OCI-LY1 (cell line): ENCODE results near the gene GALT.

Source experiments
- H2AFZ ChIP-seq: fragments of 200-600 bp; sonication (generic), shearing (Covaris generic); 2 replicates; pipeline ENCODE4 v1.6.0; 2014; ENCODE audit warnings: antibody characterized with exemption, mild to moderate bottlenecking, low read length
- H3F3A ChIP-seq: fragments of 200-600 bp; sonication (generic), shearing (Covaris generic); 2 replicates; pipeline ENCODE4 v1.6.0; 2014; ENCODE audit warnings: mild to moderate bottlenecking, antibody characterized with exemption, low read length, moderate library complexity; ENCODE audit not compliant: insufficient read depth
- H3K27ac ChIP-seq: fragments of 200-600 bp; sonication (generic); 2 replicates; pipeline ENCODE4 v1.5.1; 2014; ENCODE audit warnings: low read length, mixed run types, mild to moderate bottlenecking, low read depth; ENCODE audit not compliant: poor library complexity, severe bottlenecking
- H3K27me3 ChIP-seq: fragments of 200-600 bp; sonication (generic); 2 replicates; pipeline ENCODE4 v1.6.0; 2014; ENCODE audit warnings: antibody characterized with exemption, mild to moderate bottlenecking, low read length, moderate library complexity; ENCODE audit not compliant: insufficient read depth
- H3K36me3 ChIP-seq: fragments of 200-600 bp; sonication (generic); 2 replicates; pipeline ENCODE4 v1.6.1; 2014; ENCODE audit warnings: mild to moderate bottlenecking, antibody characterized with exemption, low read length, moderate library complexity, mixed read lengths; ENCODE audit not compliant: insufficient read depth
- H3K4me1 ChIP-seq: fragments of 200-600 bp; sonication (generic); 2 replicates; pipeline ENCODE4 v1.5.1; 2014; ENCODE audit warnings: mild to moderate bottlenecking, low read length, moderate library complexity; ENCODE audit not compliant: insufficient read depth, severe bottlenecking
- H3K4me2 ChIP-seq: fragments of 200-600 bp; sonication (generic), shearing (Covaris generic); 2 replicates; pipeline ENCODE4 v1.6.1; 2014; ENCODE audit warnings: low read length
- H3K4me3 ChIP-seq: fragments of 200-600 bp; sonication (generic); 2 replicates; pipeline ENCODE4 v1.5.1; 2014; ENCODE audit warnings: low read length, low read depth, mild to moderate bottlenecking, mixed read lengths; ENCODE audit not compliant: poor library complexity, severe bottlenecking
- H3K79me2 ChIP-seq: fragments of 200-600 bp; shearing (Covaris generic); 2 replicates; pipeline ENCODE4 v1.6.1; 2016; ENCODE audit warnings: mixed run types, low read length, mixed read lengths; ENCODE audit not compliant: insufficient read depth
- H3K9ac ChIP-seq: fragments of 200-600 bp; sonication (generic), shearing (Covaris generic); 2 replicates; pipeline ENCODE4 v1.6.1; 2014; ENCODE audit warnings: mild to moderate bottlenecking, low read length, mixed read lengths
- H3K9me2 ChIP-seq: fragments of 200-600 bp; sonication (generic), shearing (Covaris generic); 2 replicates; pipeline ENCODE4 v1.6.1; 2014; ENCODE audit warnings: low read depth, mild to moderate bottlenecking, low read length, mixed read lengths
- H3K9me3 ChIP-seq: fragments of 200-600 bp; shearing (Covaris generic); 2 replicates; pipeline ENCODE4 v1.6.1; 2014; ENCODE audit warnings: low read length, mixed read lengths
- H4K20me1 ChIP-seq: fragments of 200-600 bp; sonication (generic), shearing (Covaris generic); 2 replicates; pipeline ENCODE4 v1.6.0; 2016; ENCODE audit warnings: mild to moderate bottlenecking, low read length; ENCODE audit not compliant: insufficient read depth
- CTCF ChIP-seq: fragments of 200-600 bp; sonication (generic), shearing (Covaris generic); IDR thresholded peaks from 2 replicates; pipeline ENCODE4 v1.5.1; 2017; ENCODE audit warnings: mild to moderate bottlenecking, antibody characterized with exemption, low read length, moderate library complexity, mixed read lengths
- EZH2 ChIP-seq: fragments of 200-600 bp; sonication (generic), shearing (Covaris generic); IDR thresholded peaks from 2 replicates; pipeline ENCODE4 v1.8.0; 2017; ENCODE audit warnings: borderline replicate concordance, mixed run types, mild to moderate bottlenecking, antibody characterized with exemption, low read length, moderate library complexity, mixed read lengths

The GALT gene

DNA sequence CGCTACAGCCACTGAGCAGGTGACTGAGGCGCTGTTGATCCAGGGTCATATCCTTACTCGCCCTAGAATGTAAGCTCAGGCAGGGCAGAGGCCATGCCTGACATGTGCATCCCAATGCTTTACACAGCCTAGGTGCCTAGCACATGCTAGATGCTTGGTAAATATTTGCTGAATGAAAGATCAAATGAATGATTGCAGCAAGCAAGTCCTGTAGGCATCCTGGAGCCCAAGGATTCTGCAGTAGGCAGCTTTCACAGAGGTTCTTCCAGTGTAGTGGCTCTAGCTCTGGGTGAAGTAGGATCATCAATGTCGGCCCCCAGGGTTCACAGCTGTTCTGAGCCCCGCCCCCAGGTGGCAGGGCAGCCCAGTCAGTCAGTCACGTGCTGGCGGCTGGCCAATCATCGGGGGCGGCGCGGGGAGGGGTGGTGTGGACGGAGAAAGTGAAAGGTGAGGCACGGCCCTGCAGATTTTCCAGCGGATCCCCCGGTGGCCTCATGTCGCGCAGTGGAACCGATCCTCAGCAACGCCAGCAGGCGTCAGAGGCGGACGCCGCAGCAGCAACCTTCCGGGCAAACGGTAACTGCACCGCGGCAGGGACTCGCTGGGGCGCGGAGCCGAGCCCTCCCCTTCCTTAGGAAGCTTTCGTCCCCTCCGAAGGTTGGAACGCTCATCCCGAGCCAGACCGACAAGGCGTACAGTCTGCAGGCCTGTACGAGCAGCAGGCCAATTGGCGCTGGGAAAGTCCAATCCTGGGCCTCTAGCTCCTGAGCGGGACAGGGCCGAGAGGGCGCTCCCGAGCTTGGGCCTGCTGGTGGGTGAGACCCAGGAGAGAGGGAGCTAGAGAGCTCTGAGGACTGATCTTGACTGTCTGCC lies at the start of gene GALT:
Gene GALT, plus strand, starts transcription at position 465 of the 873 bp plus-strand sequence. Its CDS starts 30 bp downstream, at position 495.
- Histone ChIP-seq H3K27ac (peak within 1 kb of the TSS; percentile 32), H3F3A (no peaks in the 10 kb centered on the region), H3K4me1 (peaks cover 19% of the 10 kb centered on the region), H3K27me3 (no peaks in the 10 kb centered on the region), H3K36me3 (peaks cover 33% of the 10 kb centered on the region), H3K9me2 (no peaks in the 10 kb centered on the region), H3K79me2 (no peaks in the 10 kb centered on the region), H3K4me2 (peak within 1 kb of the TSS; percentile 87), H2AFZ (no peak within 1 kb of the TSS), H3K9ac (peak within 1 kb of the TSS; percentile 87), H3K9me3 (no peaks in the 10 kb centered on the region), H3K4me3 (peak within 1 kb of the TSS; percentile 77), H4K20me1 (no peaks in the 10 kb centered on the region)
- TF ChIP-seq EZH2, result no peak
- peak; percentile 85 for TF ChIP-seq CTCF

DNA sequence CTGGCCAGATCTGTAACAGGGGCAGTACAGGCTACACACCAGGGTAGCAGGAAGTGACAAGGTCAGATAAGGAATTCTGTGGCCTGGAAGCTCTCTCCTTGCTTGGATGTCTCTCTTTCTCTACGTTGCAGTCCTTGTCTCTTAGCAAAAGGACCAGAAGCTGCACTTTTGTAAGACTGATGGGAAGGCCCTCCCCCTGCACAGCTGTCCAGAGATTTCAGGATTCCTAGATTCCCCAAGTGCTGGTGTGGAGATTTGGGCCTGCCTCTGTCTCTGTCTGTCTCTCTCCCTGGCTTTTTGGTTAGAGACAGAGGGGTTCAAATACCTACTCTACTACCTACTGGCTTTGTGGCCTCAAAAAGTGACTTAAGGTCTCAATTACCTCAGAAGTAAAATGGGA lies 46.9 kb upstream of the GALT start:
- Histone ChIP-seq H3K4me3 (no peak overlapping the region), H3K36me3 (no peaks in the 10 kb centered on the region), H2AFZ (no peak overlapping the region), H4K20me1 (no peaks in the 10 kb centered on the region), H3K79me2 (no peaks in the 10 kb centered on the region), H3K9ac (no peak overlapping the region), H3F3A (no peaks in the 10 kb centered on the region), H3K27me3 (no peaks in the 10 kb centered on the region), H3K9me2 (no peaks in the 10 kb centered on the region), H3K4me1 (no peaks in the 10 kb centered on the region), H3K27ac (no peak overlapping the region), H3K9me3 (no peaks in the 10 kb centered on the region), H3K4me2 (no peak overlapping the region)
- TF ChIP-seq EZH2, result no peak
- TF ChIP-seq CTCF, result no peak

DNA sequence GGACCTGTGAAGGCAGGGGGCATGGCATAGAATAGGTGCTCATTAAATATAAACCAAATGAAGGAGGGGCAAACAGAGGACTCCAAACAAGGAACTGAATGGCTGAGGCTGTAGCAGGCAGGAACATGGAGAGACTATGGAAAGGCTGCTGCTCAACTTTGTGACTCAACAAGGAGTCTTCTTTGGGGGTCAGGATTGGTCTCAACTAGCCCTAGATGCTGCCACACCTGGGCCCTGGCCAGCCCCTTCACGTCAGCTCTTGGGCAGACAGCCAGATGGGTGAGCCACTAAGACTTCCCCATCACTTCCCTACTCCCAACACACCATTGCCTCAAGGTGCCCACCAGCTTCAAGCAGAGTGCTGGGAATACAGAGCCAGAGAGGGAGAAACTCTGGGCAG lies 45.6 kb upstream of the GALT start:
- TF ChIP-seq EZH2 (no peak), CTCF (no peak)

More for the DNA sequence above, 45.6 kb upstream of the GALT start:
- H2AFZ ChIP-seq, result no peak overlapping the region
- H3F3A ChIP-seq, result no peaks in the 10 kb centered on the region
- H3K27ac ChIP-seq, result no peak overlapping the region
- no peak overlapping the region for H3K9ac ChIP-seq
- H3K4me2 ChIP-seq, result no peak overlapping the region
- H3K79me2 ChIP-seq, result no peaks in the 10 kb centered on the region
- H4K20me1 ChIP-seq, result no peaks in the 10 kb centered on the region
- H3K27me3 ChIP-seq, result no peaks in the 10 kb centered on the region
- H3K9me3 ChIP-seq, result no peaks in the 10 kb centered on the region
- H3K4me1 ChIP-seq, result no peaks in the 10 kb centered on the region
- no peak overlapping the region for H3K4me3 ChIP-seq
- no peaks in the 10 kb centered on the region for H3K9me2 ChIP-seq
- no peaks in the 10 kb centered on the region for H3K36me3 ChIP-seq
